ENCODE results near the gene FBN3.

DNA sequence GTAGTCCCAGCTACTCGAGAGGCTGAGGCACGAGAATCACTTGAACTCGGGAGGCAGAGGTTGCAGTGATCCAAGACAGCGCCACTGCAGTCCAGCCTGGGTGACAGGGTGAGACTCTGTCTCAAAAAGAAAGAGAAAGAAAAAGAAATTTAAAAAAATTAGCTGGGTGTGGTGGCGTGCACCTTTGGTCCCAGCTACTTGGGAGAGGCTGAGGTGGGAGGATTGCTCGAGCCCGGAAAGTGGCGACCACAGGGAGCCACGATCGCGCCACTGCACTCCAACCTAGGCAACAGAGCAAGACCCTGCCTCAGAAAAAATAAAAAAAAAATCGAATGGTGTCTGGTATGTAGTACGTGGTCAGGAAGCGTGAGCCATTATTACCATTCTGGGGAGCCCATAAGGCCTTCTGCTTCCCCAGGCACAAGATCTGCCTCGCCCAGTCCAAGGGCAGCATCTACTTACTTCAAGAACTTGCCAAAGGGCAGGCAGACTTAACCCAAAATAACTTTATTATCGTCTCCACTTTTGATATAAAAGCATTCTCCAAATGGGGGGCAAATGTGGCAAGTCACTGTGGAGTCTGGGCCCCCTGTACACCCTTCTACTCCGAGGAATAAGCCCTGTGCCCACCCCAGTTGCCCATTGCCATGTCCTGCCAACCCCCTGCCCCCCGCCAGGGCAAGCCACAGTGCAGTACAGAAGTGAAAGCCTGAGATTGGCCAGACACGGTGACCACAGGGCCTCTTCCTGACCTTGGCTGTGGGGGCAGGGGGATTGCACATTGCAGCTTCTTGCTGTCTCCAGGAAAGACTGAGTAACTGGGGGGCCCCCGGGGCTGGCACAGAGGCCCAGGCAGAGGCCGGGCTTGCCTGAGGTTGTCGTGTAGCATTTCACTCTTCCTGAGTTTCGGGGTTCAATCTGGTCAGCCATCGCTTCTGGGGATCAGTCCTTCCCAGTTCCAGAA, 84.2 kb downstream of the FBN3 start:
- TF ChIP-seq ZBTB11 (tag by site-specific recombination; conservative IDR thresholded peaks at IDR 0.05; ENCODE audit: low read depth) (no peak), ZNF830 (tag by site-specific recombination; IDR thresholded peaks at IDR 0.05; ENCODE audit: low read depth) (no peak), ZBTB8A (tag by site-specific recombination; IDR thresholded peaks at IDR 0.05) (no peak), CTCF (tag by site-specific recombination; IDR thresholded peaks at IDR 0.05) (no peak), ZNF404 (tag by site-specific recombination; IDR thresholded peaks at IDR 0.05) (no peak), ZNF112 (tag by site-specific recombination; IDR thresholded peaks at IDR 0.05) (no peak), ZNF202 (tag by site-specific recombination; IDR thresholded peaks at IDR 0.05; ENCODE audit: borderline replicate concordance) (no peak)
- TF ChIP-seq, protein P1, sequence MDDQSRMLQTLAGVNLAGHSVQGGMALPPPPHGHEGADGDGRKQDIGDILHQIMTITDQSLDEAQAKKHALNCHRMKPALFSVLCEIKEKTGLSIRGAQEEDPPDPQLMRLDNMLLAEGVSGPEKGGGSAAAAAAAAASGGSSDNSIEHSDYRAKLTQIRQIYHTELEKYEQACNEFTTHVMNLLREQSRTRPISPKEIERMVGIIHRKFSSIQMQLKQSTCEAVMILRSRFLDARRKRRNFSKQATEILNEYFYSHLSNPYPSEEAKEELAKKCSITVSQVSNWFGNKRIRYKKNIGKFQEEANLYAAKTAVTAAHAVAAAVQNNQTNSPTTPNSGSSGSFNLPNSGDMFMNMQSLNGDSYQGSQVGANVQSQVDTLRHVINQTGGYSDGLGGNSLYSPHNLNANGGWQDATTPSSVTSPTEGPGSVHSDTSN (CRISPR knock-in tag; IDR thresholded peaks at IDR 0.05): no peak
- TF ChIP-seq, protein P2, sequence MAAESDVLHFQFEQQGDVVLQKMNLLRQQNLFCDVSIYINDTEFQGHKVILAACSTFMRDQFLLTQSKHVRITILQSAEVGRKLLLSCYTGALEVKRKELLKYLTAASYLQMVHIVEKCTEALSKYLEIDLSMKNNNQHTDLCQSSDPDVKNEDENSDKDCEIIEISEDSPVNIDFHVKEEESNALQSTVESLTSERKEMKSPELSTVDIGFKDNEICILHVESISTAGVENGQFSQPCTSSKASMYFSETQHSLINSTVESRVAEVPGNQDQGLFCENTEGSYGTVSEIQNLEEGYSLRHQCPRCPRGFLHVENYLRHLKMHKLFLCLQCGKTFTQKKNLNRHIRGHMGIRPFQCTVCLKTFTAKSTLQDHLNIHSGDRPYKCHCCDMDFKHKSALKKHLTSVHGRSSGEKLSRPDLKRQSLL (tag by site-specific recombination; IDR thresholded peaks at IDR 0.05): no peak

Data from HEK293 (cell line).